IMR-90 (cell line): Measurements from ENCODE around the gene KRTAP2-1. TPM values are rescaled to one million over a fixed set of nuclear protein-coding genes. Genes with fewer than 3 reads are reported as not detected.

Experiments used
- ATAC-seq: fragments of 200-7000 bp; cut with Tn5 transposase; 2 replicates; pipeline ENCODE4 v1.9.1; 2020; ENCODE audit warnings: low read depth, mild to moderate bottlenecking, moderate library complexity
- BruUV-seq: library from RNA; stranded (reverse); fragments of 400-500 nt; replicated peaks from 2 replicates; lab custom pipeline; 2021; lab: Mats Ljungman, UMichigan
- CTCF ChIA-PET: fragments of 300-600 bp; formaldehyde crosslinking; extraction: SDS; loops from one replicate; lab custom pipeline; 2021; ENCODE audit warnings: antibody characterized with exemption; lab: Yijun Ruan, JAX
- POLR2A ChIA-PET: fragments of 300-600 bp; sonication (Branson Sonifier 250); formaldehyde crosslinking; loops from one replicate; lab custom pipeline; 2022; ENCODE audit warnings: antibody characterized with exemption; ENCODE audit not compliant: unreplicated experiment; lab: Charles Lee
- DNase-seq: peaks from one replicate; pipeline ENCODE4 v3.0.0; 2013
- H2AFZ ChIP-seq: replicated peaks from 2 replicates; pipeline ENCODE3; 2013; ENCODE audit warnings: low read length, mild to moderate bottlenecking; ENCODE audit not compliant: poor library complexity
- H2AK5ac ChIP-seq: 2 replicates; pipeline ENCODE4 v1.6.1; 2013; ENCODE audit warnings: low read depth, low read length, inconsistent platforms
- H2AK9ac ChIP-seq: replicated peaks from 2 replicates; pipeline ENCODE3; 2013; ENCODE audit warnings: mild to moderate bottlenecking, low read depth, low read length, moderate library complexity; ENCODE audit not compliant: poor library complexity
- H2BK120ac ChIP-seq: 2 replicates; pipeline ENCODE4 v1.6.1; 2013; ENCODE audit warnings: low read depth, low read length, inconsistent platforms
- H2BK15ac ChIP-seq: 3 replicates; pipeline ENCODE4 v1.6.1; 2013; ENCODE audit warnings: low read depth, low read length, inconsistent platforms
- H2BK20ac ChIP-seq: 2 replicates; pipeline ENCODE4 v1.6.1; 2013; ENCODE audit warnings: low read depth, mild to moderate bottlenecking, inconsistent platforms, low read length, moderate library complexity
- H2BK5ac ChIP-seq: 2 replicates; pipeline ENCODE4 v1.6.1; 2013; ENCODE audit warnings: mild to moderate bottlenecking, low read depth, low read length, inconsistent platforms; ENCODE audit not compliant: poor library complexity, severe bottlenecking
- H3K14ac ChIP-seq: replicated peaks from 2 replicates; pipeline ENCODE4 v1.6.1; 2013; ENCODE audit warnings: low read depth, low read length, inconsistent platforms
- H3K18ac ChIP-seq: 2 replicates; pipeline ENCODE4 v1.6.1; 2013; ENCODE audit warnings: low read depth, low read length, control low read depth
- H3K23ac ChIP-seq: 2 replicates; pipeline ENCODE4 v1.6.1; 2013; ENCODE audit warnings: low read depth, low read length, inconsistent platforms
- H3K27ac ChIP-seq: 2 replicates; pipeline ENCODE4 v1.5.1; 2013; ENCODE audit warnings: mild to moderate bottlenecking, control low read depth, low read length; ENCODE audit not compliant: insufficient read depth
- H3K27me3 ChIP-seq: 2 replicates; pipeline ENCODE4 v1.6.1; 2013; ENCODE audit warnings: low read length; ENCODE audit not compliant: control insufficient read depth, insufficient read depth
- H3K36me3 ChIP-seq: 2 replicates; pipeline ENCODE4 v1.6.1; 2013; ENCODE audit warnings: low read length, mixed read lengths; ENCODE audit not compliant: control insufficient read depth, insufficient read depth
- H3K4ac ChIP-seq: 2 replicates; pipeline ENCODE4 v1.6.1; 2013; ENCODE audit warnings: low read depth, low read length, inconsistent platforms
- H3K4me1 ChIP-seq: 2 replicates; pipeline ENCODE4 v1.6.1; 2013; ENCODE audit warnings: low read length, mixed read lengths; ENCODE audit not compliant: control insufficient read depth, insufficient read depth
- H3K4me2 ChIP-seq: 2 replicates; pipeline ENCODE4 v1.6.1; 2013; ENCODE audit warnings: low read depth, mild to moderate bottlenecking, control low read depth, low read length, moderate library complexity
- H3K4me3 ChIP-seq: 2 replicates; pipeline ENCODE4 v1.5.1; 2013; ENCODE audit warnings: low read depth, mild to moderate bottlenecking, control low read depth, low read length, moderate library complexity; ENCODE audit not compliant: insufficient read depth
- H3K56ac ChIP-seq: 2 replicates; pipeline ENCODE4 v1.6.1; 2013; ENCODE audit warnings: low read length, inconsistent platforms; ENCODE audit not compliant: insufficient read depth; ENCODE audit errors: extremely low read depth
- H3K79me1 ChIP-seq, 2 experiments: 2 replicates each; pipeline ENCODE4 v1.6.1; 2013; ENCODE audit warnings: low read length in 2 of 2, inconsistent platforms in 1 of 2, low read depth in 1 of 2
- H3K9ac ChIP-seq: 2 replicates; pipeline ENCODE4 v1.6.1; 2013; ENCODE audit warnings: low read depth, low read length, control low read depth
- H3K9me1 ChIP-seq: 2 replicates; pipeline ENCODE4 v1.6.1; 2013; ENCODE audit warnings: low read length, inconsistent platforms; ENCODE audit not compliant: insufficient read depth
- H3K9me3 ChIP-seq: 2 replicates; pipeline ENCODE4 v1.6.1; 2013; ENCODE audit warnings: low read length; ENCODE audit not compliant: control insufficient read depth, insufficient read depth
- H4K20me1 ChIP-seq: 2 replicates; pipeline ENCODE4 v1.6.1; 2013; ENCODE audit warnings: low read length, inconsistent platforms; ENCODE audit not compliant: insufficient read depth
- H4K5ac ChIP-seq: 2 replicates; pipeline ENCODE4 v1.6.1; 2013; ENCODE audit warnings: mild to moderate bottlenecking, low read depth, low read length, control low read depth
- H4K8ac ChIP-seq, 2 experiments: 2 replicates each; pipeline ENCODE4 v1.6.1; 2013; ENCODE audit warnings: low read depth in 2 of 2, low read length in 2 of 2, control low read depth in 1 of 2, inconsistent platforms in 1 of 2
- H4K91ac ChIP-seq: 2 replicates; pipeline ENCODE4 v1.6.1; 2013; ENCODE audit warnings: low read depth, low read length, inconsistent platforms; ENCODE audit not compliant: insufficient read depth
- BHLHE40 ChIP-seq: fragments of 150-350 bp; IDR thresholded peaks from 2 replicates; pipeline ENCODE4 v1.6.1; 2016; ENCODE audit warnings: mild to moderate bottlenecking, low read depth, low read length
- CEBPB ChIP-seq: IDR thresholded peaks from 2 replicates; pipeline ENCODE4 v1.6.1; 2012; ENCODE audit warnings: low read depth, low read length, improper control_type of control experiment
- CHD1 ChIP-seq: IDR thresholded peaks from 2 replicates; pipeline ENCODE4 v1.6.1; 2012; ENCODE audit warnings: low read depth, low read length, improper control_type of control experiment
- FOS ChIP-seq: fragments of 150-350 bp; IDR thresholded peaks from 2 replicates; pipeline ENCODE4 v1.6.1; 2016; ENCODE audit warnings: low read depth, low read length
- MAZ ChIP-seq: IDR thresholded peaks from 2 replicates; pipeline ENCODE4 v1.6.1; 2012; ENCODE audit warnings: low read depth, mild to moderate bottlenecking, low read length, improper control_type of control experiment, moderate library complexity, borderline replicate concordance
- MXI1 ChIP-seq: IDR thresholded peaks from 2 replicates; pipeline ENCODE4 v1.6.1; 2012; ENCODE audit warnings: low read depth, mild to moderate bottlenecking, low read length, moderate library complexity, borderline replicate concordance
- POLR2A ChIP-seq: IDR thresholded peaks from 2 replicates; pipeline ENCODE4 v1.6.1; 2012; ENCODE audit warnings: mild to moderate bottlenecking, low read depth, low read length
- RAD21 ChIP-seq: IDR thresholded peaks from 2 replicates; pipeline ENCODE4 v1.6.1; 2012; ENCODE audit warnings: low read length, improper control_type of control experiment
- RCOR1 ChIP-seq: IDR thresholded peaks from 2 replicates; pipeline ENCODE4 v1.6.1; 2012; ENCODE audit warnings: mild to moderate bottlenecking, low read length, improper control_type of control experiment; ENCODE audit not compliant: insufficient replicate concordance
- RFX5 ChIP-seq: IDR thresholded peaks from 2 replicates; pipeline ENCODE4 v1.8.0; 2012; ENCODE audit warnings: low read depth, mild to moderate bottlenecking, low read length, moderate library complexity
- SMC3 ChIP-seq: fragments of 150-350 bp; IDR thresholded peaks from 2 replicates; pipeline ENCODE4 v1.6.1; 2016; ENCODE audit warnings: low read depth, mild to moderate bottlenecking, antibody characterized with exemption, low read length, moderate library complexity
- WGBS, 2 experiments: methylation state at CpG; one replicate each; pipeline versions ENCODE4 v1.1.5 to v1.1.7; 2013; ENCODE audit warnings: missing lambda C conversion rate in 2 of 2; ENCODE audit not compliant: insufficient read length in 1 of 2; ENCODE audit errors: extremely low coverage in 2 of 2; 5-methylcytosine and 5-hydroxymethylcytosine counted together
- dilution Hi-C: fragments of 300-500 bp; cut with HindIII; formaldehyde crosslinking; loops from one replicate; pipeline ENCODE4 v1.14.3; 2018; ENCODE audit warnings: low sequenced_read_pairs; ENCODE audit not compliant: unreplicated experiment
- in situ Hi-C: fragments of 300-500 bp; cut with MboI; formaldehyde crosslinking; loops from 3 replicates; pipeline ENCODE4 v1.14.3; 2019; ENCODE audit warnings: low sequenced_read_pairs, inconsistent platforms, mixed read lengths
- intact Hi-C: fragments of 100-400 bp; cut with micrococcal nuclease; formaldehyde crosslinking; loops from 2 replicates; pipeline ENCODE4 v1.10.0; 2022
- polyA plus RNA-seq, 3 experiments: library from polyadenylated mRNA; depleted of rRNA; stranded (reverse); fragments of >200 nt; gene quantifications; 2 replicates each; pipeline ENCODE4 v1.2.3, GENCODE V29; 2012; ENCODE audit warnings: low replicate concordance in 1 of 3
- total RNA-seq: library from RNA; depleted of rRNA; stranded (reverse); fragments of >200 nt; gene quantifications from 2 replicates; pipeline ENCODE4 v1.2.3, GENCODE V29; 2012
- TF ChIP-seq, protein P1 (sequence below): fragments of 150-350 bp; IDR thresholded peaks from 2 replicates; pipeline ENCODE4 v1.6.1; 2017; ENCODE audit warnings: mild to moderate bottlenecking, antibody characterized with exemption, low read length, low read depth
- TF ChIP-seq, protein P2 (sequence below): fragments of 150-350 bp; IDR thresholded peaks from 2 replicates; pipeline ENCODE4 v1.6.1; 2016; ENCODE audit warnings: low read depth, mild to moderate bottlenecking, low read length, moderate library complexity, borderline replicate concordance

Gene KRTAP2-1
- total and polyA plus RNA-seq, 2 of the 4 experiments (the other 2 are of a cell fraction), result not detected

GRCh38 chr17:41037853-41038350, 9.2 kb downstream of the KRTAP2-1 start:
- intact Hi-C loops (no loop called here), in situ Hi-C loops (no loop called here), dilution Hi-C loops (no loop called here)
- Histone ChIP-seq H2BK120ac (no peak overlapping the region), H2AK9ac (no peak overlapping the region), H3K9me1 (0 out of 2 replicates have a peak, but pooled peaks cover 2% of the 10 kb centered on the region), H4K20me1 (no peaks in the 10 kb centered on the region), H3K9ac (no peak overlapping the region), H3K36me3 (no peaks in the 10 kb centered on the region), H4K91ac (no peak overlapping the region), H4K8ac (no peak overlapping the region), H3K27ac (no peak overlapping the region), H2BK20ac (no peak overlapping the region), H2AFZ (no peak overlapping the region), H2BK5ac (no peak overlapping the region), H3K56ac (no peak overlapping the region), H4K5ac (no peak overlapping the region), H2BK15ac (no peak overlapping the region), H3K9me3 (no peaks in the 10 kb centered on the region), H3K4me2 (no peak overlapping the region), H3K4me1 (peaks cover 2% of the 10 kb centered on the region; the same call in 1 of the 2 replicates), H3K79me1 (no peaks in the 10 kb centered on the region), H3K14ac (no peak overlapping the region), H3K4me3 (no peak overlapping the region), H3K27me3 (no peaks in the 10 kb centered on the region), H3K23ac (no peak overlapping the region), H2AK5ac (no peak overlapping the region), H3K18ac (no peak overlapping the region), H3K4ac (no peak overlapping the region)
- TF ChIP-seq FOS (no peak), BHLHE40 (no peak), POLR2A (no peak), CEBPB (no peak), RAD21 (no peak), SMC3 (no peak), MXI1 (no peak), MAZ (no peak), RCOR1 (no peak), CHD1 (no peak), RFX5 (no peak)
- TF ChIP-seq, protein P1, sequence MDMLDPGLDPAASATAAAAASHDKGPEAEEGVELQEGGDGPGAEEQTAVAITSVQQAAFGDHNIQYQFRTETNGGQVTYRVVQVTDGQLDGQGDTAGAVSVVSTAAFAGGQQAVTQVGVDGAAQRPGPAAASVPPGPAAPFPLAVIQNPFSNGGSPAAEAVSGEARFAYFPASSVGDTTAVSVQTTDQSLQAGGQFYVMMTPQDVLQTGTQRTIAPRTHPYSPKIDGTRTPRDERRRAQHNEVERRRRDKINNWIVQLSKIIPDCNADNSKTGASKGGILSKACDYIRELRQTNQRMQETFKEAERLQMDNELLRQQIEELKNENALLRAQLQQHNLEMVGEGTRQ, result no peak
- TF ChIP-seq, protein P2, sequence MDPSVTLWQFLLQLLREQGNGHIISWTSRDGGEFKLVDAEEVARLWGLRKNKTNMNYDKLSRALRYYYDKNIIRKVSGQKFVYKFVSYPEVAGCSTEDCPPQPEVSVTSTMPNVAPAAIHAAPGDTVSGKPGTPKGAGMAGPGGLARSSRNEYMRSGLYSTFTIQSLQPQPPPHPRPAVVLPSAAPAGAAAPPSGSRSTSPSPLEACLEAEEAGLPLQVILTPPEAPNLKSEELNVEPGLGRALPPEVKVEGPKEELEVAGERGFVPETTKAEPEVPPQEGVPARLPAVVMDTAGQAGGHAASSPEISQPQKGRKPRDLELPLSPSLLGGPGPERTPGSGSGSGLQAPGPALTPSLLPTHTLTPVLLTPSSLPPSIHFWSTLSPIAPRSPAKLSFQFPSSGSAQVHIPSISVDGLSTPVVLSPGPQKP, result no peak
- POLR2A ChIA-PET, result no interaction called here
- BruUV-seq, result no TSS peak
- no CpG with 5 or more reads among the region's 2 CpGs for WGBS, 2 experiments
- CTCF ChIA-PET, result no interaction called here
- ATAC-seq (no peak), DNase-seq (no peak)
